BLaER1 treated with 17β-estradiol and CSF1 and Interleukin-3, amounts not matched to agents 10 nM and 100 nM (cell line): ENCODE results near the gene GRHL1.
A peak's percentile ranks its signal among the peaks of the same experiment; 100 is the strongest.

Experiments
- H3K27ac ChIP-seq, 11 experiments: shearing (Covaris generic); formaldehyde crosslinking; 2 replicates each; pipeline ENCODE4 v1.8.1; 2022
- H3K27me3 ChIP-seq, 11 experiments: shearing (Covaris generic); formaldehyde crosslinking; 2 replicates each; pipeline ENCODE4 v1.8.1; 2022
- H3K36me3 ChIP-seq, 11 experiments: shearing (Covaris generic); formaldehyde crosslinking; 2 replicates each; pipeline ENCODE4 v1.8.1; 2022
- H3K4me1 ChIP-seq, 10 experiments: shearing (Covaris generic); formaldehyde crosslinking; 2 replicates each; pipeline ENCODE4 v1.8.1; 2022
- H3K4me2 ChIP-seq, 11 experiments: shearing (Covaris generic); formaldehyde crosslinking; 2 replicates each; pipeline ENCODE4 v1.8.1; 2022
- H3K4me3 ChIP-seq, 10 experiments: shearing (Covaris generic); formaldehyde crosslinking; 2 replicates each; pipeline ENCODE4 v1.8.1; 2022
- H3K9ac ChIP-seq, 11 experiments: shearing (Covaris generic); formaldehyde crosslinking; 2 replicates each; pipeline ENCODE4 v1.8.1; 2022
- H3K9me3 ChIP-seq, 11 experiments: shearing (Covaris generic); formaldehyde crosslinking; replicated peaks in 1 of 11; 2 replicates each; pipeline ENCODE4 v1.8.1; 2022
- H4K20me1 ChIP-seq, 11 experiments: shearing (Covaris generic); formaldehyde crosslinking; 2 replicates each; pipeline ENCODE4 v1.8.1; 2022
- Cebpa-rat ChIP-seq, 11 experiments: shearing (Covaris generic); IDR thresholded peaks; 2 replicates each; pipeline ENCODE4 v1.8.1; 2022

The GRHL1 gene

GRCh38 chr2:9983401-9984216, 32.1 kb downstream of the GRHL1 start:
- Histone ChIP-seq H3K4me2 (peak overlapping the region in 3 of 11 experiments; percentile 5 to 49 (median 46); a peak in 4 of 22 replicates), H3K9ac (no peak overlapping the region), H3K4me1 (peaks cover 0 to 16% (median 11%) of the 10 kb centered on the region in 10 experiments; a peak in 15 of 20 replicates), H3K36me3 (no peaks in the 10 kb centered on the region), H3K27me3 (no peaks in the 10 kb centered on the region), H3K9me3 (peaks cover 0 to 3% (median under 1%) of the 10 kb centered on the region in 11 experiments; a peak in 7 of 22 replicates), H3K4me3 (no peak overlapping the region), H3K27ac (no peak overlapping the region), H4K20me1 (no peaks in the 10 kb centered on the region)
- no peak; a peak in 1 of 22 replicates for TF ChIP-seq Cebpa-rat (IDR thresholded peaks at IDR 0.05)

- Histone ChIP-seq H3K27me3 (no peaks in the 10 kb centered on the region), H3K9me3 (no peaks in the 10 kb centered on the region), H3K4me1 (peaks cover 0 to 16% (median 11%) of the 10 kb centered on the region in 10 experiments; a peak in 15 of 20 replicates), H3K9ac (no peak overlapping the region; a peak in 1 of 22 replicates), H3K4me2 (peak overlapping the region in 3 of 11 experiments; percentile 5 to 51 (median 46); a peak in 5 of 22 replicates), H4K20me1 (no peaks in the 10 kb centered on the region), H3K27ac (no peak overlapping the region), H3K36me3 (no peaks in the 10 kb centered on the region), H3K4me3 (no peak overlapping the region)
- TF ChIP-seq Cebpa-rat (IDR thresholded peaks at IDR 0.05), result no peak
These were observed 32.8 kb downstream of the GRHL1 start for GRCh38 chr2:9984217-9984739.

- Histone ChIP-seq H4K20me1 (no peaks in the 10 kb centered on the region), H3K36me3 (no peaks in the 10 kb centered on the region), H3K27me3 (no peaks in the 10 kb centered on the region), H3K4me2 (peak overlapping the region in 2 of 11 experiments; percentile 46 to 51; a peak in 4 of 22 replicates), H3K4me1 (peaks cover 0 to 23% (median 11%) of the 10 kb centered on the region in 10 experiments; a peak in 15 of 20 replicates), H3K9ac (no peak overlapping the region; a peak in 1 of 22 replicates), H3K4me3 (no peak overlapping the region), H3K9me3 (no peaks in the 10 kb centered on the region), H3K27ac (no peak overlapping the region)
- no peak for TF ChIP-seq Cebpa-rat (IDR thresholded peaks at IDR 0.05)
These were observed 33.5 kb downstream of the GRHL1 start for GRCh38 chr2:9984871-9985480.

- no peak for TF ChIP-seq Cebpa-rat (IDR thresholded peaks at IDR 0.05)
- Histone ChIP-seq H3K9me3 (no peaks in the 10 kb centered on the region), H3K36me3 (no peaks in the 10 kb centered on the region), H3K4me3 (no peak overlapping the region), H3K9ac (no peak overlapping the region), H3K27me3 (no peaks in the 10 kb centered on the region), H3K4me1 (peaks cover 0 to 30% (median 11%) of the 10 kb centered on the region in 10 experiments; a peak in 15 of 20 replicates), H4K20me1 (no peaks in the 10 kb centered on the region), H3K4me2 (no peak overlapping the region), H3K27ac (no peak overlapping the region)
These were observed 34.2 kb downstream of the GRHL1 start for GRCh38 chr2:9985531-9986328.

- TF ChIP-seq Cebpa-rat (IDR thresholded peaks at IDR 0.05), result no peak
- Histone ChIP-seq H3K9me3 (no peaks in the 10 kb centered on the region), H4K20me1 (no peaks in the 10 kb centered on the region), H3K9ac (no peak overlapping the region), H3K4me2 (no peak overlapping the region), H3K36me3 (no peaks in the 10 kb centered on the region), H3K4me1 (peaks cover 17 to 51% (median 24%) of the 10 kb centered on the region in 10 experiments), H3K4me3 (no peak overlapping the region), H3K27ac (no peak overlapping the region), H3K27me3 (no peaks in the 10 kb centered on the region)
These were observed 36.8 kb downstream of the GRHL1 start for GRCh38 chr2:9988320-9988719.

GRCh38 chr2:9990736-9991135, 39.2 kb downstream of the GRHL1 start:
- H3K36me3 ChIP-seq, result no peaks in the 10 kb centered on the region
- no peak for TF ChIP-seq Cebpa-rat (IDR thresholded peaks at IDR 0.05)
- H4K20me1 ChIP-seq, result no peaks in the 10 kb centered on the region
- peak overlapping the region in 3 of 11 experiments; percentile 73 to 86 (median 76); a peak in 7 of 22 replicates for H3K4me2 ChIP-seq
- H3K27ac ChIP-seq, result peak overlapping the region in 3 of 11 experiments; percentile 3 to 45 (median 37); a peak in 4 of 22 replicates
- H3K9ac ChIP-seq, result no peak overlapping the region; a peak in 1 of 22 replicates
- no peaks in the 10 kb centered on the region for H3K9me3 ChIP-seq
- H3K4me1 ChIP-seq, result peaks cover 15 to 35% (median 23%) of the 10 kb centered on the region in 10 experiments
- H3K27me3 ChIP-seq, result no peaks in the 10 kb centered on the region
- no peak overlapping the region for H3K4me3 ChIP-seq

- Histone ChIP-seq H3K27me3 (no peaks in the 10 kb centered on the region), H3K4me2 (peak overlapping the region in 9 of 11 experiments; percentile 49 to 86 (median 64); a peak in 15 of 22 replicates), H3K9ac (no peak overlapping the region; a peak in 2 of 22 replicates), H3K4me1 (peaks cover 15 to 35% (median 23%) of the 10 kb centered on the region in 10 experiments), H4K20me1 (no peaks in the 10 kb centered on the region), H3K36me3 (no peaks in the 10 kb centered on the region), H3K4me3 (no peak overlapping the region), H3K27ac (peak overlapping the region in 3 of 11 experiments; percentile 3 to 45 (median 37); a peak in 4 of 22 replicates), H3K9me3 (no peaks in the 10 kb centered on the region)
- TF ChIP-seq Cebpa-rat (IDR thresholded peaks at IDR 0.05), result no peak
These were observed 39.7 kb downstream of the GRHL1 start for GRCh38 chr2:9991221-9991620.

GRCh38 chr2:9991829-9992273, 40.4 kb downstream of the GRHL1 start:
- no peak for TF ChIP-seq Cebpa-rat (IDR thresholded peaks at IDR 0.05)
- Histone ChIP-seq H3K27ac (peak overlapping the region in 2 of 11 experiments; percentile 37 to 45; a peak in 3 of 22 replicates), H3K4me1 (peaks cover 15 to 35% (median 23%) of the 10 kb centered on the region in 10 experiments), H3K9ac (no peak overlapping the region), H3K36me3 (no peaks in the 10 kb centered on the region), H3K9me3 (no peaks in the 10 kb centered on the region), H3K4me3 (no peak overlapping the region), H3K27me3 (no peaks in the 10 kb centered on the region), H4K20me1 (no peaks in the 10 kb centered on the region), H3K4me2 (peak overlapping the region; percentile 49 to 86 (median 68))
